ENCODE data around the gene TRAPPC5. TPM values are rescaled to one million over a fixed set of nuclear protein-coding genes. Genes with fewer than 3 reads are reported as not detected.

The TRAPPC5 gene
- total RNA-seq, 1 experiment from 2014 or later, result 77.4 TPM

DNA sequence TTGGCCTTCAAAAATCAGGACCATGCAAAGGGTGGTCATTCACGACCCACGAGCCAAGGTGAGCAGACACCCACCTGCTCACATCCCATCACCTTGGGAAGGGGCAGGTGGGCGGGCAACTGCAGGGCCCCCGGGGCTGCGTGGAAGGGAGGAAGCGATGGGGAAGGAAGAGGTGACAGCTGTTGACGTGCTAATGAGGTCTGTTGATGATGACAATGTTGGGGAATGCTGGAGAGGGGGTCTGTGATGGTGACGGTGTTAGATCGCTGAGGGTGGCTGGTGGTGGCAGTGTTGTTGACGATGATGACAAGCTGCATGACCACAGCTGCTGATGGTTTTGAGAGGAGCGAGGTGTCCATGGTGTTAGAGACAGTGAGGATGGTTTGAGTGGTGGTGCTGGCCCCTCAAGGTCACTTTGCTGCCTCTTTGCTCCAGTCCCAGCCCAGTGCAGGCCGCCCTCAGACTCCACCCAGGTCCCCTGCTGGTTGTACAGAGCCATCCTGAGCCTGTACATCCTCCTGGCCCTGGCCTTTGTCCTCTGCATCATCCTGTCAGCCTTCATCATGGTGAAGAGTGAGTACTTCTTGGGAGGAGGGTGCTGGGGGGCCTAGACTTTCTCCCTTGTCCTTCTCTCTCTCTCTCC, 2.8 kb upstream of the TRAPPC5 start:
- H3K4me3 Mint-ChIP-seq, result no peak overlapping the region
- TF ChIP-seq, protein P1, sequence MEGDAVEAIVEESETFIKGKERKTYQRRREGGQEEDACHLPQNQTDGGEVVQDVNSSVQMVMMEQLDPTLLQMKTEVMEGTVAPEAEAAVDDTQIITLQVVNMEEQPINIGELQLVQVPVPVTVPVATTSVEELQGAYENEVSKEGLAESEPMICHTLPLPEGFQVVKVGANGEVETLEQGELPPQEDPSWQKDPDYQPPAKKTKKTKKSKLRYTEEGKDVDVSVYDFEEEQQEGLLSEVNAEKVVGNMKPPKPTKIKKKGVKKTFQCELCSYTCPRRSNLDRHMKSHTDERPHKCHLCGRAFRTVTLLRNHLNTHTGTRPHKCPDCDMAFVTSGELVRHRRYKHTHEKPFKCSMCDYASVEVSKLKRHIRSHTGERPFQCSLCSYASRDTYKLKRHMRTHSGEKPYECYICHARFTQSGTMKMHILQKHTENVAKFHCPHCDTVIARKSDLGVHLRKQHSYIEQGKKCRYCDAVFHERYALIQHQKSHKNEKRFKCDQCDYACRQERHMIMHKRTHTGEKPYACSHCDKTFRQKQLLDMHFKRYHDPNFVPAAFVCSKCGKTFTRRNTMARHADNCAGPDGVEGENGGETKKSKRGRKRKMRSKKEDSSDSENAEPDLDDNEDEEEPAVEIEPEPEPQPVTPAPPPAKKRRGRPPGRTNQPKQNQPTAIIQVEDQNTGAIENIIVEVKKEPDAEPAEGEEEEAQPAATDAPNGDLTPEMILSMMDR (conservative IDR thresholded peaks at IDR 0.05), result no peak
- H2BK20ac ChIP-seq (ENCODE audit: low read depth, low read length, poor library complexity, severe bottlenecking), result no peak overlapping the region
- WGBS (ENCODE audit: extremely low coverage, insufficient read length, low lambda C conversion rate), result no CpG with 5 or more reads among the region's 12 CpGs
- H2BK5ac ChIP-seq (ENCODE audit: insufficient read length, low read length), result no peak overlapping the region
- H3K23ac ChIP-seq (ENCODE audit: insufficient read length, low read depth, low read length), result no peak overlapping the region
- H3K23me2 ChIP-seq (ENCODE audit: insufficient read length, low read depth, low read length, poor library complexity, severe bottlenecking), result peaks cover 7% of the 10 kb centered on the region
- no peak overlapping the region for H3T11ph ChIP-seq (ENCODE audit: low read length)
- H4K20me1 ChIP-seq (ENCODE audit: control insufficient read depth, insufficient read depth, insufficient read length), result no peaks in the 10 kb centered on the region
- H3K18ac ChIP-seq (ENCODE audit: insufficient read length, low read depth, low read length), result no peak overlapping the region
- peaks cover 4 to 6% (median 5%) of the 10 kb centered on the region in 3 experiments for H3K36me3 Mint-ChIP-seq (ENCODE audit: insufficient read depth in 1 of 3, low read depth in 3 of 3)
- no peak overlapping the region for H3K27ac ChIP-seq (ENCODE audit: insufficient read length, low read depth, low read length)
- no peak overlapping the region for H3K4me2 ChIP-seq (ENCODE audit: insufficient read depth, insufficient read length, low read length)
- no peak for DNase-seq
- no peak overlapping the region for H3K4ac ChIP-seq (ENCODE audit: low read depth, low read length)
- no peak overlapping the region for H4K91ac ChIP-seq (ENCODE audit: insufficient read length, low read depth, low read length)
- no peaks in the 10 kb centered on the region for H3K79me2 ChIP-seq (ENCODE audit: insufficient read depth, low read length)
- peaks cover 10 to 22% of the 10 kb centered on the region in 2 experiments for H3K4me1 Mint-ChIP-seq
- no peak overlapping the region for H4K5ac ChIP-seq (ENCODE audit: insufficient read length, low read depth, low read length)
- no peak overlapping the region for H3K56ac ChIP-seq (ENCODE audit: insufficient read length, low read depth, low read length)
- H2AK5ac ChIP-seq (ENCODE audit: insufficient read length, low read length), result no peak overlapping the region
- H3K14ac ChIP-seq (ENCODE audit: insufficient read depth, low read length), result no peak overlapping the region
- no peak overlapping the region for H2AFZ ChIP-seq (ENCODE audit: low read length)
- peak overlapping the region in 1 of 3 experiments; percentile 49; a peak in 1 of 7 replicates for H3K27ac Mint-ChIP-seq
- no peaks in the 10 kb centered on the region for H3K9me3 ChIP-seq (ENCODE audit: control insufficient read depth, low read depth, low read length)
- H3K27me3 Mint-ChIP-seq (ENCODE audit: low read depth), result peaks cover 62% of the 10 kb centered on the region
- H2BK120ac ChIP-seq (ENCODE audit: low read depth, low read length, poor library complexity, severe bottlenecking), result no peak overlapping the region
- no peak overlapping the region for H2BK15ac ChIP-seq (ENCODE audit: low read depth, low read length)
- peaks cover 0 to 4% of the 10 kb centered on the region in 2 experiments; a peak in 3 of 5 replicates for H3K9me3 Mint-ChIP-seq
- H3K79me1 ChIP-seq (ENCODE audit: insufficient read depth, low read depth, low read length, poor library complexity, severe bottlenecking), result no peaks in the 10 kb centered on the region
- H3K27me3 ChIP-seq (ENCODE audit: insufficient read depth, low read length), result no peaks in the 10 kb centered on the region
- no peak overlapping the region for H2BK12ac ChIP-seq (ENCODE audit: insufficient read length, low read depth, low read length)
- H3K4me1 ChIP-seq (ENCODE audit: insufficient read depth, low read length), result no peaks in the 10 kb centered on the region
- H4K8ac ChIP-seq (replicated peaks; ENCODE audit: insufficient read length, low read depth, low read length), result no peak overlapping the region
- H3K9ac ChIP-seq (ENCODE audit: extremely low read depth, insufficient read length, low read length), result no peak overlapping the region

Data from H9 (cell line).